GM10248 (cell line): Measurements from ENCODE around the gene CDC25A.
A peak's percentile ranks its signal among the peaks of the same experiment; 100 is the strongest.

Experiments
- CTCF ChIA-PET: fragments of 300-600 bp; sonication (Branson Sonifier 250); formaldehyde crosslinking; extraction: SDS; loops from one replicate; lab custom pipeline; 2021; ENCODE audit warnings: antibody characterized with exemption; lab: Yijun Ruan, JAX
- POLR2A ChIA-PET: fragments of 350-650 bp; sonication (Branson Sonifier 250); formaldehyde crosslinking; extraction: SDS; loops from one replicate; lab custom pipeline; 2020; ENCODE audit warnings: antibody characterized with exemption; lab: Yijun Ruan, JAX
- DNase-seq: peaks from one replicate; pipeline ENCODE4 v3.0.0; 2012; ENCODE audit errors: extremely low spot score
- CTCF ChIP-seq: IDR thresholded peaks from 2 replicates; pipeline ENCODE4 v1.5.1; 2012; ENCODE audit warnings: mild to moderate bottlenecking, low read depth; ENCODE audit errors: extremely low read depth, missing control alignments, control extremely low read depth

The CDC25A gene

GRCh38 chr3:48225587-48225986 is 37.4 kb upstream of the CDC25A start:
- no peak for TF ChIP-seq CTCF
- ChIA-PET CTCF (interaction anchor here (1.2 to 5.1 kb wide), 6 partner anchors 15 to 231 kb away, joined by 3 to 40 read pairs (median 6); partner anchors contain the start of gene ZNF589), POLR2A (no interaction called here)
- DNase-seq: no peak

GRCh38 chr3:48222616-48223513 is 34.6 kb upstream of the CDC25A start, which contains the start of gene CAMP:
Gene CAMP, plus strand, starts transcription at chr3:48223495. Its CDS starts 17 bp downstream, at chr3:48223512.
- ChIA-PET CTCF (interaction anchor here (0.9 to 5.1 kb wide), 5 partner anchors 9 to 213 kb away, joined by 3 to 40 read pairs (median 3); no protein-coding TSS in a partner anchor), POLR2A (no interaction called here)
- DNase-seq: peak; percentile 84
- TF ChIP-seq CTCF: no peak

- no peak for TF ChIP-seq CTCF
- ChIA-PET POLR2A (no interaction called here), CTCF (no interaction called here)
- DNase-seq: no peak
Measured at GRCh38 chr3:48220746-48221145, 32.5 kb upstream of the CDC25A start.

- no peak for DNase-seq
- ChIA-PET POLR2A (no interaction called here), CTCF (interaction anchor here (0.9 kb wide), 2 partner anchors 17 to 217 kb away, joined by 3 read pairs; no protein-coding TSS in a partner anchor)
- no peak for TF ChIP-seq CTCF
Measured at GRCh38 chr3:48219543-48219942, 31.3 kb upstream of the CDC25A start.

- no peak for TF ChIP-seq CTCF
- CTCF ChIA-PET: interaction anchor here (0.9 to 1.0 kb wide), 3 partner anchors 18 to 218 kb away, joined by 3 read pairs; no protein-coding TSS in a partner anchor
- POLR2A ChIA-PET: no interaction called here
- DNase-seq: no peak
Measured at GRCh38 chr3:48218537-48218936, 30.3 kb upstream of the CDC25A start.

- no peak for DNase-seq
- ChIA-PET POLR2A (no interaction called here), CTCF (interaction anchor here (1.1 kb wide), 1 partner anchor 219 kb away, joined by 4 read pairs; no protein-coding TSS in a partner anchor)
- TF ChIP-seq CTCF: no peak
Measured at GRCh38 chr3:48217449-48217848, 29.2 kb upstream of the CDC25A start.
